Right ventricle myocardium inferior (tissue), 1 donor: ENCODE data around the gene AASDHPPT. TPM values are rescaled to one million over a fixed set of nuclear protein-coding genes. Genes with fewer than 3 reads are reported as not detected.

Experiments used
- ATAC-seq: fragments of 200-7000 bp; cut with Tn5 transposase; one replicate; pipeline ENCODE4 v1.9.1; 2020; ENCODE audit warnings: mild to moderate bottlenecking, moderate library complexity
- DNase-seq: peaks from one replicate; pipeline ENCODE4 v3.0.0; 2021; ENCODE audit errors: missing footprints
- intact Hi-C: fragments of 100-400 bp; cut with DNase I; formaldehyde crosslinking; loops from one replicate; pipeline ENCODE4 v1.11.0; 2022
- total RNA-seq: library from RNA; stranded (reverse); fragmentation: NEBNext Ultra II Directional; extraction: Animal tissue kit (Norgen Biotek cat#: 25700); gene quantifications from one replicate; pipeline ENCODE4 v1.2.1, GENCODE V29; 2021
- donor health status: DM: no; HTN: yes; CAD: no; lungs with severe emphysema.

AASDHPPT gene
- total RNA-seq, 1 donor from 2014 or later: 35.0 TPM

DNA sequence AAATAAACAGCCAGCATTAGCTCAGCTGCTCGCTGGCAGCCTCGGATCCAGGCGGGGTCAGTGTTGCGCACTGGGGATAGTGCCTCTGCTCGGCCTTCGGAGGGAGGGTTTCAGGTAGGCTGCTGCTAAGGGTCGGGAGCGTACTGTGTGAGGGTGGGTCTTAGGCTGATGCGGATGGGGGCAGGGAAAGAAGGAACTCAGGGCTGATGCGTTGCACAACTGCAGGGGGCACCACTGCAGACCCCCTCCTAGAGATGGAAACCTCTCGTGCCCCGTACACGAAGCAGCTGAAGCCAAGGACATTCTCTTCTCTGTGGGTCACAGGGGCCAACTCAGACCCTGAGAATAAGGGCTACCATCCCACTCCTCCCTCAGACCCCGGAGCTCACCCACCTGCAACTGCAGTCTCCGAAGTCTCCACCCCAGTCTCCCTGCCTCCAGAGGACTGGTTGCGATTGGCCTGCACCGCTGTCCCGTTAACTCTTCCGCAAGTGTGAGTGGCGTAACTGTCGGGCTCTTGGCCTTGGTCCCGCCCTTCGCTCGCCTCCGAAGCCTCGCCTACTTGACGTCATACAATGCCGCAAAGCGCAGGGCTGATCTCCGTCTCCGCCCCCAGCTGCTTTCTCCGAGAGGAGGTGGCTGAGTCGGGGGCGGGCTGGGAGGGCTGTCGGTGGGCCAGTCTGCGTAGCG lies 398 bp upstream of the AASDHPPT start, which contains the start of gene KBTBD3:
Gene KBTBD3 (minus strand): TSS at position 429 of the 690 bp plus-strand sequence. CDS start 18,250 bp downstream, outside the sequence.
- intact Hi-C loops: loop anchor here (1.0 kb wide), 1 partner anchor 55 kb away; the partner anchor contains the start of gene MSANTD4
- peak; percentile 99 for DNase-seq
- peak; percentile 98 for ATAC-seq

DNA sequence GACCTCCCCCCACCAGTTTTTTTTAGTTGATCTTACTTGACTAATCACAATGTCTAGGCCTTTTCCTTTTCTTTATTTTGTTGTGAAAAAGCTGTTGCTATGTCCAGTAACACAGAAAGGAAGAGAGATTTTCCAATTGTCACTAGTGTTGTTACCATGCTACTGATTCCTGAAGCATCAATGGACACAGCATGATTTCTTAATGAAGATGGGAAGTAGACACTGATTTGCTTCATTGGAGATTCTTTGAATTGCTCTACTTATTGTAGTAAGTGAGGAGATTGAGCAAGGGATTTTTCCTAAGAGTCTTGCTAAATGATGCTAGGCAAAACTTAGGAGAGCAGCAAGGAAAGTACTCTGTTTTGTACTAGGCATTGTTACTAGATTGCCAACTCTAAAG lies 4.6 kb downstream of the AASDHPPT start:
- intact Hi-C loops: no loop called here
- DNase-seq: no peak
- ATAC-seq: no peak

DNA sequence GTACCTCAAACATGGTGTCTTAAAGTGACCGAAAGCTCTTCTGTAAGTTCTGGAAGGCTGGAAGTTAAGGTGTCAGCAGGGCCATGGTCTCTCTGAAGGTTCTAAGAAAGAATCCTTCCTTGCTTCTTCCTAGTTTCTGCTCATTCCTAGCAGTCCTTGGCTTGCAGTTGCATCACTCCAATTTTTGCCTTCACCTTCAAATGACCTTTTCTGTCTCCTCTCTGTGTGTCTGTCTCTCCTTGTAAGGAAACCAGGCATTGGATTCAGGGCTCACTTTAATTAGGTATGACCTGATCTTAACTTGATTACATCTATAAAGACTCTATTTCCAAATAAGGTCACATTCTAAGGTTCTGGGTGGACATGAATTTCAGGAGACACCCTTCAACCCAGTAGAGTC lies 8.7 kb downstream of the AASDHPPT start:
- intact Hi-C loops: no loop called here
- DNase-seq (no peak), ATAC-seq (no peak)

DNA sequence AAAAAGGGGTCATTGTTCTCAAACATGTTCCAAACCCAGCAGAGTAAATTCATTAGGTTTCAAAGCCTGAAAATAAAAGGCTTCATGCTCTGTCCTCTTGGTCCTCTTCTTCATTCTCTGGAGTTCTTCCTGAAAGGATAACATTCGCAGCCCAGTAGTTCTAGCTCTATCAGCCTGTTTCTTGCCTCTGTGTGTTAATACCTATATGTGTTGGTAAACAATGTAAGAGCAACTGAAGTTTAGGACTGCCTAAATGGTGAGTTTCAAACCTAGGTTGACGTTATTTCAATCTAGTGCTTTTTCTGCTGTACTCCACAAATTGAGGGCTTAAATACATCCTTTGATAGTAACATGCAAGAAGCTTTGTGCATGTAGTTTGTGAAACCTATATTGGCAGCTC lies 9.4 kb downstream of the AASDHPPT start:
- ATAC-seq (no peak), DNase-seq (no peak)
- intact Hi-C loops: no loop called here

DNA sequence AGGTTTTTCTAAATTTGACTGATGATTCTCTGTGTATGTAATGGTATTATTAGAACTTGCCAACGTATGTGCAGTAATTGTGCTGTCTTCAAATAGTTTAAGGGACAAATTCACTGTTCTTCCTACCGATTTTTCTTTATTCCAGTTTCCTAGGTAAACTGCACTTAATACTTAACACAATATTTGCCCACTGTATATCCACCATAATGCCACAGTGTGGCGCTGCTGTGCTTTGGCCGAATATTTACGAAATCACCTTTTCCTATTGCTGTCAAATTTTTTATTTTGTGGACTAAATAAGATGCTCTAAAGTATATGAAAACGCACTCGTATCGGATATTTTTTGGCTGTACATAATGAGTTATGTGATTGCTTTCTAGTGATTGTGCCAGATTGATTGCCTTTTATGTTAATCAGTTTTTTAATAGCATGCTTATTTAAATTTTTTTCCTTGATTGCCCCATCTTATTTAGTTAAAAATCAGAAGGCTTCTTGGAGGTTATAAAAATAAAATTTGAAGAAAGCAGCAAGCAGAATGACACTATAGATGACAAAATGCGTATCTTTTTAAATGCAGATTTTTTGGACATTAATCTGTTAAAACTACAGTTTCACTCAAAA lies 10.5 kb downstream of the AASDHPPT start:
- intact Hi-C loops: no loop called here
- ATAC-seq (no peak), DNase-seq (no peak)

DNA sequence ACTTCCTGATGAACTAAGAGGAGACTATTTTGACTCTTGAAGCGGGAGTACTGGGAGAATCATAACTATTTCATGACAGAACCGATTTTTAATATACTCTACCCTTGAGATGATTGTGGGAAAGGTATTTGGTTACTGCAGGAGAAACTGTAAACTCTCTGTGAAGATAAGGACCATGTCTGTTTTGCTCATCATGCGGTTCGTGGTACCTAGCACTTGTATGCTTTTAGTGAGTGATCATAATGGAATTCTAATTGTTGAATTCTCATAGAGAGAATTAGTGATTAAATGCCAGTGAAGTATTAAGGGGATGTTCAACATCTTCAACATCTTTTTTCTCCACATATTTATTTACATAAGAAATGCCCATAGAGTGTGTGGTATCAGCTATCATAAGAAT lies 11.4 kb downstream of the AASDHPPT start:
- intact Hi-C loops: no loop called here
- DNase-seq (no peak), ATAC-seq (no peak)

DNA sequence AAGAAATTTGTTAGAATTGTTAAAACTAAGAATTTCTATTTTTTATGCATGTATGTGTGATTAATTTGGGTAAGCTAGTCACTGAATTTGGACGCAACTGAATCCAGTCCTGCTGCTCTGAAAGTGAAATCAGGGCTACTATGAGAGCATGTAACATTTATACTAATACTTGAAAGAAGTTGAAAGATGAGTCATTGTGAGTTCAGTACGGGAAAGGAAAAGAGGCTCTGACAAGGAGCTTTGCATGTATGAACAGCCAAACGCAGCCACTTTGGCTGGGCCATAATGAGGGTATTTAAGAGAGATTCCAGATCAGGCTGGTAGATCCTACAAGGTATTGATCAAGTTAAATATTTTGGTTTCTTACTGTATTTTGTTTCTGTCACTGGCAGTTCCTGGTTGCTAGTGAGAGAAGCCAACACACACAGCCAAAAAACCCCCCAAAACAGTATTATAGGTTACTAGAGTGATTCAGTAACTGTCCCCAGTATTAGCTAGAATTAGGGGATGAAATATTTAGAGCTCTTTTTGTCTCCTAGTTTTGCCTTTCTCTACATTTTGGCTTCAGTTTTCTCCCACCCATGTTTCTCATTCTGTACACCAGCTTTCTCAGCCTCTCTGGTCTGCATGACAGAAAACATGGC lies 14.1 kb downstream of the AASDHPPT start:
- DNase-seq: no peak
- intact Hi-C loops: no loop called here
- ATAC-seq: no peak

DNA sequence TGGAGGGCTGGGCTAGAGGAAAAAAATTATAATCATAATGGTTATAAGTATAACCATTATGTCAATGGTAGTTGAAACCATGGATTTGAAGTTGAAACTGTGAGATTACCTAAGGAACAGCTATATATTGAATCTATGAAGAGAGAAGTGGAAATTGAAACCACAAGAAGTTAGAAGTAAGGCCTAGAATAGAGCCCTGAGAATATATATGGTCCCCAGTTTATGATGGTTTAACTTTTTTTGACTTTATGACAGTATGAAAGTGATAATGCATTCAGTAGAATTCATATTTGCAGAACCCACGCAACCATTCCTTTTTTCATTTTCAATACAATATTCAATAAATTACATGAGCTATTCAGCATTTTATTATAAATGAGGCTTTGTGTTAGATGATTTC lies 15.0 kb downstream of the AASDHPPT start:
- intact Hi-C loops: no loop called here
- ATAC-seq (no peak), DNase-seq (no peak)

DNA sequence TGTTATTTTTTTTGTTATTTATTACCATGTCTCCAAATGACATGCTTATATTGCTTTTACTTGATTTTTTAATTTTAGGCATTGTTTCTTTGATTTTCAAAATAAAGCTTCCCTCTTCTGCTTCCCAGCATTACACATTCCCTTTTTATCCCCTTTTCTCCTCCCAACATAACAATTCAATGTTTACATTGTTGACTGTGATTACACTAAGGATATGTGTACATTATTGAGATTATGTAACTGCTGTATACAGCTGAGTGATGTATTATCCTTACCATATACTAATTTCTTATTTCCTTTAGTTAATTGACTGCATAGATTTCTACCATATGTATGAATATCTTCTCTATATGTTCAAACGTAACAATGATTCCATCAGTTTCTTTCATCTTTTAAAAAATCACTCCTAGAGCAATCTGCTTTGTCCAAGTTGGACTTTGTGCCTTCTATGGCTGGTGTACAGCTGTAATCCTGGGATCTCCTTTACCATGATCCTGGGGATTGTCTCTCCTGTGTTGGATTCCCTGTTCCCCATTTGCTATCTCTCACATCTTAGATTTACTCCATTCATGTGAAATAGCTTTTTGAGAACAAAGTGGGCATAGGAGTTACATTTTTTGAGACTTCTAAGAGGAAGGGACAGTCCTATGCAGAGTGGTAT lies 21.6 kb downstream of the AASDHPPT start:
- no peak for ATAC-seq
- intact Hi-C loops: no loop called here
- no peak for DNase-seq

DNA sequence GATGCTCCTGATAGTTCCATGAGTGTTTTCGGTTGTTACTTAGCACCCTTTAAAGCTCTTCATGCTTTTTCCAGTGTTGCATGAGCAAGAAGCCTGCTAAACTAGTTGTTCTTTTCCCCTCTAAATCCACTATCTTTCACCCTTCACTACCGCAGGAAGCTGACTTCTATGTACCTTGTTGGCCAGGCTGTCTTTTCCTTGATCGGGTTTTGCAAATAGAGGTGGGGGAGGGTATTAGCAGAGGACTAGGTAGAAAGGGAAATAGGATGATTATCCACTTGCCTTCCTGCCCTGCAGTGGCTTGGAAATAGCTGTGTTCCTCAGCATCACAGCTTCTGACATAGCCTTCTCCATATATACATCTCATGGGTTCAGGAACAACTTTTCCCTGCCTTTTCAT lies 23.9 kb downstream of the AASDHPPT start:
- ATAC-seq (no peak), DNase-seq (no peak)
- intact Hi-C loops: no loop called here

DNA sequence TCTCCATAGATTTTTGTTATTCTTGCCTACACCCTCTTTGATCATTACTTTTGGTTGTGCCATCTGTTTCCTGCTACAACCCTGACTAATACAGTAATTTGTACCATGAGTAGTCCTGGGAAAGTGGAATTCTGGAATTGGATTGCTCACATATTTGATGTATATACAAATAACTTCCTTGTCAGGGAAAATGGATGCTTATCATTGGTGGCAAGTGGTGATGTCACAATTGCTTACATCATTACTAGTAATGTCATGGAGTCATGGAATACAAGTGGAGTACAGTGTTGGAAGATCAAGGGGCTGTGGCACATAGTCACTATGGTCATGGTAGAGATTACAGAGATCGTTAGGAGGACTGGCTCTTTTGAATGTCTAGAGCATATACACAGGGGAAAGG lies 24.4 kb downstream of the AASDHPPT start:
- intact Hi-C loops: no loop called here
- DNase-seq (no peak), ATAC-seq (no peak)

DNA sequence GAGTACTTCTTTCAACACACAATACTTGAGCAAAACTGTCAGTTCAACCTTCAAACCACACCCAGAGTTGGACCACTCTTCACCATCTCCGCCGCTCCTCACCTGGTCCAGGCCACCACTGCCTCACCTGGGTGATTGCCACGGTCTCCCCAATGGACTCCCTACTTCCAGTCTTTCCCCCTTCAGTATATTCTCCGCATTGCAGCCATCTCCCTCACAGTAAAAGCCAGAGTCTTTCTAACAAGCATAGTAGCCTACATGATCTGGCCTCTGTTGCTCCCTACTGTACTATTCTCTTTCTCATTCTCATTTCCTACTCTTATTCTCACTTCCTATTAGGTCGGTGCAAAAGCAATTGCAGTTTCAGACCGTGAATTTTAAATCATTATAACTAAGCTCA lies 28.5 kb downstream of the AASDHPPT start:
- DNase-seq (no peak), ATAC-seq (no peak)
- intact Hi-C loops: no loop called here

DNA sequence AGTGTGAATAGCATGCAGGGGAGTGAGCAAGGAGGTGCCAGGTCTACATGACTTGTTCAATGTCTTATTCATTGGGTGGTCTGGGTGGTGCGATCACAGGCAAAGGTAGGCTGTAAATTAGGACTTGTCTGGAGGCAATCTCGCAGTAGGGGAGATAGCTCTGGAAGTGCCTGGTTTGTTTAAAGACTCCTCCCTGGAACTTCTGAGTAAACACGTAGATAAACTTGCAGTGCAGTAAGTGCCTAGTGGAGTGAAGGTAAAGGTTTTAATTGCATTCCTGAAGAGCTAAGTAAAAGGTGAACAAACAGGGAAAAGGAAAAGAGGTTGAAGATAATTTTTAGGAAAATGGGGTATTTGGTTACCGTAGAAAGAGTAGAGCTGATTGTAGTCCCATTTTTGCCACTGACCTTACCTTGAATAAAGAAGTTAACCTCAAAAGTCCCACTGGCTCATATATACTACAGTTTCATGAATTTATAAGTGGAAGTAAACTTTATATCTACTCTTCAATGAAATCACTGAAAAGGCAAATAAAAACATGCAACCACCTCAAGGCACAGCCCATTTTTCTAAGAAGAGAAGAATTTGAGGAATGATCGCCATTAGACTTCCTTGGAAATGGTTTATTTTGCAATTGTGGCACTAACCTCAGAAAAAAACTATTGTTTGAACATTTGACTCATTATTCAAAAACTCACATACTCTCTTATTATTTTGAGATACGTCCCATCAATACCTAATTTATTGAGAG lies 44.3 kb downstream of the AASDHPPT start:
- intact Hi-C loops: no loop called here
- DNase-seq: no peak
- no peak for ATAC-seq

DNA sequence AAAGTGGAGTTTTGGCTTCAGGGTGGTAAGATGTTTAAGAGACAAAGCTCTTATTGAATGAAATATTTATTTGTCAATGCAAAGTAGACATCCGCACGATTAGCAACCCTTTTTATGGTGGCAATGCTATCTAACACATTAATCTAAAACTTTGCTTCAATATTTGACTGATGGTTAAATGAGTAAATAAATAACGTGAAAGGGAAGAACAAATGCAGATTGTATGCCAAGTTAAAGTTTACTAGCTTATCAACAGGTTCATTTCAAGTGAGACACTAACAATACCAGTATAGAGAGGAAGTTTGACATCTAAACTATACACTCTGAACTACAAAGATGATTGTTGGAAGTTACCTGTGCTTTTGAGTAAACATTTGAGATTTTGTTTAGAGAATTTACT lies 50.1 kb downstream of the AASDHPPT start:
- no peak for DNase-seq
- intact Hi-C loops: no loop called here
- no peak for ATAC-seq

DNA sequence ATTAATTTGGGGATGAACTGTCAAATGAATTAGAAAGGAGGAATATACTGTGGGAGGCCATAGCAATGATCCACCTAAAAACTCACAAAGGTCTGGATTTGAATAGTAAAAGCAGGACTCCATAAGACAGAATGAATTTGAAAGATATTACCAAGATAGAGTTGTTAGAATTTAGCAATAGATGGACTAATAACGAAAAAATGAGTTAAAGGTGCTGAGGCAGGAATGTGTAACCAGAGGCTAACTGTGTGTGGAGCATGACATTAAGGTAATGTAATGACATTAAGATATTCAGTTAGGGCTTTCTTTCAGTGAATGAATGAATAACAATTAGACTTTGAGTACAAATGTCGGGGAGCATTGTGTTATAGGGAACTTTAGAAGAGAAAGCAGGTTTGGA lies 51.3 kb downstream of the AASDHPPT start:
- intact Hi-C loops: no loop called here
- DNase-seq (no peak), ATAC-seq (no peak)

DNA sequence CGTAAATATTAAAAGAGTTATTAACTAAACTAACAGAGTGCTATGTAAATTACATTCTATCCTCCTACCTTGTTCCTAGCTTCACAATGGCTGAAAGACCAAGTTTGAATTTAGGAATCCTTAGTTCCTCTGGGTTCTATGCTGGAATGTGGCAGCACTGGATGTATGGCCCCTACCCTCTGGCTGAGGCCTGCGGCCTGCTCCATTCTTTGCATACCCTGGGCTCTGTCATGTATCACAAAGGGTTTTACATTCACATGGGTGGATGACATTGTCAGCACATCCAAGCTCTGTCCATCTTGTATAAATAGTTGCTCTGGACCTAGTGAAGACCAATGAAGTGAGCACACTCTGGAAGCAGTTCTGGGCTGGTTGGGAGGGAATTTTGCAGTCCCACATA lies 54.5 kb downstream of the AASDHPPT start:
- DNase-seq: no peak
- ATAC-seq: no peak
- intact Hi-C loops: no loop called here

DNA sequence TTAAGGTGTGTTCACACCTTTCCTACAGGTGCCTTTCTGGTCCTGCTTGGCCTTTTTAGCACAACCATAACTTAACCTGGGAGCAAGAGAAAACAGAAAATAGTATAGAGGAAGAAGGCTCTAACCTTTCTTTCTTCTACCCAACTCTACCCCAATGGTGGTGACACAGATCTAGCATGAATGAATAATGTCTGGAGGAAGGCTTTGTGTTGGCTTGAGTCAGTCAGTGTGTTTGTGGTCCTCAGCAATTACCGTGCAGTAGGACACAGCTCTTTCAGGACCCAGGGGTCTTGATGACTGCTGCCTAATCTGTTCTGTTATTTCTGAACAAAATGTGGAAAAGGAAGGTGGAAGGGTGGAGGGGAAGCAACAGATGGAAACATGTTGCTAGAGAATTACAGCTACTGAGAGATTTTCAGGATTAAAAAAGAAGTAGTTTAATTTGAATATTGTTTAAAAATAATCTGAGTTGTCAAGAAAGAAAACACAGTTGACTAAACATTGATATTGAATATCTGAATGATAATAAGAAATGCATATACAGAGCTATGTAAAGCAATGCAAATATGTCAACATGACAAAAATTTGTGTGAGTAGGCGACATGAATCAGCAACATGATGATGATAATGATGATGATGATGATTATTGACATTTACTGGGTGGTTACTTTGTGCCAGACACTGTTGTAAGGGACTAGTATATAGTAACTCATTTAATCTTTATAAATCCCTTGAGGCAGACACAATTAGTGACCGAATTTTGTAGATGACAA lies 55.3 kb downstream of the AASDHPPT start:
- intact Hi-C loops: no loop called here
- no peak for ATAC-seq
- no peak for DNase-seq

DNA sequence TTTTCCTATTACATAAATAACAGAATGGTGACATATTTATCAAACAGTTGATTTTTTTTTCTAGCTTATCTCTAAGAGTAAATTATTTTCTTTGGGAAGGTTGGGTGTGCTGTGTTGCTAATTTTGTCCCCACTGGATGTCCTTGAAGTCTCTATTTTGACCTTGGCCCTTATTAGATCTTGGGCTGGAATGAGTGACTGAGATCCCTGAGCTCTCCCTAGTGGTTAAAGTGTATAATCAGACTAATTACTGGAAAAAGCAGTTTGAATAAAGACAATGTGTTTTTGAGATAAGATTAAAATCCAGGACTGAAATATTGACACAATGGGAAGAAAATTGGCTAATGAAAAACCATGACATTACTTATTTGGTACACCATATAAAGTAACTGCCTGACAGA lies 56.1 kb downstream of the AASDHPPT start:
- ATAC-seq (no peak), DNase-seq (no peak)
- intact Hi-C loops: no loop called here
